KMS-11 (cell line): ENCODE measurements around the gene RIMKLA.

Source experiments
- H2AFZ ChIP-seq: fragments of 200-600 bp; sonication (generic); 2 replicates; pipeline ENCODE4 v1.6.1; 2016; ENCODE audit warnings: antibody characterized with exemption, mixed run types, low read depth
- H3K27ac ChIP-seq: fragments of 200-600 bp; sonication (generic); 2 replicates; pipeline ENCODE4 v1.6.1; 2016; ENCODE audit warnings: mild to moderate bottlenecking, mixed run types
- H3K27me3 ChIP-seq: fragments of 200-600 bp; sonication (generic); 2 replicates; pipeline ENCODE4 v1.6.1; 2017; ENCODE audit warnings: mild to moderate bottlenecking, low read depth, mixed run types, moderate library complexity; ENCODE audit not compliant: insufficient read depth
- H3K36me3 ChIP-seq: fragments of 200-600 bp; sonication (generic); 2 replicates; pipeline ENCODE4 v1.6.1; 2017; ENCODE audit warnings: mild to moderate bottlenecking, mixed run types; ENCODE audit not compliant: insufficient read depth
- H3K4me1 ChIP-seq: fragments of 200-600 bp; sonication (generic); 2 replicates; pipeline ENCODE4 v1.6.1; 2016; ENCODE audit warnings: mild to moderate bottlenecking, low read depth, mixed run types; ENCODE audit not compliant: poor library complexity, severe bottlenecking
- H3K4me2 ChIP-seq: fragments of 200-600 bp; sonication (generic); 2 replicates; pipeline ENCODE4 v1.7.0; 2016; ENCODE audit warnings: mild to moderate bottlenecking, mixed run types
- H3K4me3 ChIP-seq: fragments of 200-600 bp; sonication (generic); IDR thresholded peaks from 2 replicates; pipeline ENCODE4 v1.6.1; 2017; ENCODE audit warnings: low read depth, low read length, mixed read lengths; ENCODE audit not compliant: insufficient read depth
- H3K79me2 ChIP-seq: fragments of 200-600 bp; sonication (generic); 2 replicates; pipeline ENCODE4 v1.6.1; 2016; ENCODE audit warnings: low read depth, mixed run types; ENCODE audit not compliant: insufficient read depth
- H3K9ac ChIP-seq: fragments of 200-600 bp; sonication (generic); 2 replicates; pipeline ENCODE4 v1.6.1; 2016; ENCODE audit warnings: mild to moderate bottlenecking, mixed run types
- H4K20me1 ChIP-seq: fragments of 200-600 bp; sonication (generic); 2 replicates; pipeline ENCODE4 v1.6.1; 2016; ENCODE audit warnings: mild to moderate bottlenecking, mixed run types; ENCODE audit not compliant: insufficient read depth
- TF ChIP-seq, protein P1 (sequence below): fragments of 200-600 bp; sonication (generic); conservative IDR thresholded peaks from 2 replicates; pipeline ENCODE4 v1.6.1; 2017; ENCODE audit warnings: low read depth, mild to moderate bottlenecking, antibody characterized with exemption, low read length, moderate library complexity, mixed read lengths

Gene RIMKLA

DNA sequence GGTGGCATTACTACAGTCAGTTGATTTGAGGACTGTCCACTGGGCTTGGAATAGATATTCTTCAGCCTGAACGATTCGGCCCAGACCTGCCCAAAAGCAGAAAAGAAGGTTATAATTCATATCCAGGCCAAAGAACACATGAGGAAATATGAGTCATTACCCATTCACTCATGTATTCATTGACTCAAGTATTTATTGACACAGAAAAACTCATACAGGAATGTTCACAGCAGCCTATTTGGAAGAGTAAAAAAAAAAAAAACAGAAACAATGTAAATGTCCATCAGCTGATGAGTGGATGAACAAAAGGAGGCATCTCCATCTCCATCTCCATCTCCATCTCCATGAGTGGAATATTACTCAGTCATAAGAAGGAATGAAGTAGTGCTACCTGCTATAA is 59.3 kb downstream of the RIMKLA start:
- Histone ChIP-seq H2AFZ (no peak overlapping the region), H3K27me3 (no peaks in the 10 kb centered on the region), H3K9ac (no peak overlapping the region), H3K4me3 (no peak overlapping the region), H3K79me2 (no peaks in the 10 kb centered on the region), H3K4me1 (no peaks in the 10 kb centered on the region), H3K4me2 (no peak overlapping the region), H3K36me3 (no peaks in the 10 kb centered on the region), H4K20me1 (no peaks in the 10 kb centered on the region), H3K27ac (no peak overlapping the region)
- TF ChIP-seq, protein P1, sequence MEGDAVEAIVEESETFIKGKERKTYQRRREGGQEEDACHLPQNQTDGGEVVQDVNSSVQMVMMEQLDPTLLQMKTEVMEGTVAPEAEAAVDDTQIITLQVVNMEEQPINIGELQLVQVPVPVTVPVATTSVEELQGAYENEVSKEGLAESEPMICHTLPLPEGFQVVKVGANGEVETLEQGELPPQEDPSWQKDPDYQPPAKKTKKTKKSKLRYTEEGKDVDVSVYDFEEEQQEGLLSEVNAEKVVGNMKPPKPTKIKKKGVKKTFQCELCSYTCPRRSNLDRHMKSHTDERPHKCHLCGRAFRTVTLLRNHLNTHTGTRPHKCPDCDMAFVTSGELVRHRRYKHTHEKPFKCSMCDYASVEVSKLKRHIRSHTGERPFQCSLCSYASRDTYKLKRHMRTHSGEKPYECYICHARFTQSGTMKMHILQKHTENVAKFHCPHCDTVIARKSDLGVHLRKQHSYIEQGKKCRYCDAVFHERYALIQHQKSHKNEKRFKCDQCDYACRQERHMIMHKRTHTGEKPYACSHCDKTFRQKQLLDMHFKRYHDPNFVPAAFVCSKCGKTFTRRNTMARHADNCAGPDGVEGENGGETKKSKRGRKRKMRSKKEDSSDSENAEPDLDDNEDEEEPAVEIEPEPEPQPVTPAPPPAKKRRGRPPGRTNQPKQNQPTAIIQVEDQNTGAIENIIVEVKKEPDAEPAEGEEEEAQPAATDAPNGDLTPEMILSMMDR = no peak

DNA sequence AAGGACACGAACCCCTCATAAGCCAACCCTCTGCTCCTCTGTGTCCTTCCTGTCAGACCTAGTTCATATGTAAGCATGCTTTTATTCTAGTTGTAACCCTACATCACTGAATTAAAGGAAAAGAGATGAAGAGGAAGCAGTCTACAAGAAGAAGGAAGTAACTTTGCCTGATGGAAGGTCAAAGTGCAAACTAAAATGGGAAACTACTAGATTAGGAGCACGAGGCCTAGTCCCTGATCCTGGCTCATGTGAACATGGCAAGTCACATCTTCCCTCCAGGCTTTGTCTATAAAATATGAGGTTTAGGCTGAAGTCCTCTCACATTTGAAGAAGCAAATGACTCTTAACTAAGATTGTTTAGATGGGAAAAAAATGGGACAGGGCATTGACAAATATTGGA is 62.1 kb downstream of the RIMKLA start:
- no peak overlapping the region for H3K4me2 ChIP-seq
- no peak overlapping the region for H3K27ac ChIP-seq
- no peaks in the 10 kb centered on the region for H3K79me2 ChIP-seq
- TF ChIP-seq, protein P1 = no peak
- H3K36me3 ChIP-seq = no peaks in the 10 kb centered on the region
- H3K4me3 ChIP-seq = no peak overlapping the region
- H3K9ac ChIP-seq = no peak overlapping the region
- H3K27me3 ChIP-seq = no peaks in the 10 kb centered on the region
- no peaks in the 10 kb centered on the region for H4K20me1 ChIP-seq
- no peaks in the 10 kb centered on the region for H3K4me1 ChIP-seq
- no peak overlapping the region for H2AFZ ChIP-seq

DNA sequence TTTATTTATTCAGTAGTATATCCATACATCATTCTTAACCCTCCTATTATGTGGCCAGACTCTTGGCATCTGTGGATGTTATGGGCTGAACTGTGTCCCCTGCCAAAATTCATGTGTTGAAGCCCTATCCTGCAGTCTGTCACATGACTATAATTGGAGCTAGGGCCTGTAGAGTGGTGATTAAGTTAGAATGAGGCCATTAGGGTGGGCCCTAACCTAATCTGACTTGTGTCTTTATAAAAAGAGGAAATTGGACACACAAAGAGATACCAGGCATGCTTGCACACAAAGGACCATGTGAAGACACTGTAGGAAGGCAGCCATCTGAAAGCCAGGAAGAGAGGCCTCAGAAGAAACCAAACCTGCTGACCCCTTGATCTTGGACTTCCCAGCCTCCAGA is 68.7 kb downstream of the RIMKLA start:
- H3K9ac ChIP-seq = no peak overlapping the region
- TF ChIP-seq, protein P1 = no peak

DNA sequence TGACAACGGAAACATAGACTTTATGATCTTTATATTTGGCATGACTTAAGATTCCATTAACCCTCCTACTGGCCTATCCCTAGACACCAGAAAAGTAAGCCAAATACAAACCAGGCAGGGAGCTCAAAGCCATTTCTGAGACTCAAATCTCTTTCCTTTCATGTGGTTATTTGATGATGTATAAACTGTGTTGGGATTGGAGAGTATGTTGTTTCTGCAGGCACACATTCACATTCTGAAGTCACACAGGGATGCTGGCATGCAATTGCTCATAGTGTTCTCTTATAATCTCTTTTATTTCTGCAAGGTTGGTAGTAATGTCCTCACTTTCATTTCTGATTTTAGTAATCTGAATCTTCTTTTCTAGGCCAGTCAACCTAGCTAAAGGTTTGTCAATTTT is 69.5 kb downstream of the RIMKLA start:
- no peaks in the 10 kb centered on the region for H4K20me1 ChIP-seq
- no peak overlapping the region for H3K27ac ChIP-seq
- no peaks in the 10 kb centered on the region for H3K36me3 ChIP-seq
- no peak overlapping the region for H2AFZ ChIP-seq
- H3K27me3 ChIP-seq = no peaks in the 10 kb centered on the region
- TF ChIP-seq, protein P1 = no peak
- no peak overlapping the region for H3K4me3 ChIP-seq
- H3K9ac ChIP-seq = no peak overlapping the region
- H3K4me2 ChIP-seq = no peak overlapping the region
- H3K79me2 ChIP-seq = no peaks in the 10 kb centered on the region
- H3K4me1 ChIP-seq = no peaks in the 10 kb centered on the region

More for the DNA sequence above, 68.7 kb downstream of the RIMKLA start:
- no peaks in the 10 kb centered on the region for H3K36me3 ChIP-seq
- H3K27ac ChIP-seq = no peak overlapping the region
- no peaks in the 10 kb centered on the region for H4K20me1 ChIP-seq
- no peaks in the 10 kb centered on the region for H3K79me2 ChIP-seq
- no peak overlapping the region for H3K4me3 ChIP-seq
- H2AFZ ChIP-seq = no peak overlapping the region
- H3K4me2 ChIP-seq = no peak overlapping the region
- H3K4me1 ChIP-seq = no peaks in the 10 kb centered on the region
- H3K27me3 ChIP-seq = no peaks in the 10 kb centered on the region
